HG02678 (cell line): ENCODE measurements around the gene ANKRD40.
"Not testable (repeated sequence)": the region's sequence is repeated elsewhere in the genome, so short reads cannot be mapped to it uniquely, and the experiment has no call there.

Experiments used
- ATAC-seq: cut with Tn5 transposase; IDR thresholded peaks from one replicate; pipeline ENCODE4 v1.9.1; 2021; ENCODE audit warnings: mild to moderate bottlenecking, moderate library complexity; ENCODE audit not compliant: unreplicated experiment

The ANKRD40 gene, protein sequence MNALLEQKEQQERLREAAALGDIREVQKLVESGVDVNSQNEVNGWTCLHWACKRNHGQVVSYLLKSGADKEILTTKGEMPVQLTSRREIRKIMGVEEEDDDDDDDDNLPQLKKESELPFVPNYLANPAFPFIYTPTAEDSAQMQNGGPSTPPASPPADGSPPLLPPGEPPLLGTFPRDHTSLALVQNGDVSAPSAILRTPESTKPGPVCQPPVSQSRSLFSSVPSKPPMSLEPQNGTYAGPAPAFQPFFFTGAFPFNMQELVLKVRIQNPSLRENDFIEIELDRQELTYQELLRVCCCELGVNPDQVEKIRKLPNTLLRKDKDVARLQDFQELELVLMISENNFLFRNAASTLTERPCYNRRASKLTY

DNA sequence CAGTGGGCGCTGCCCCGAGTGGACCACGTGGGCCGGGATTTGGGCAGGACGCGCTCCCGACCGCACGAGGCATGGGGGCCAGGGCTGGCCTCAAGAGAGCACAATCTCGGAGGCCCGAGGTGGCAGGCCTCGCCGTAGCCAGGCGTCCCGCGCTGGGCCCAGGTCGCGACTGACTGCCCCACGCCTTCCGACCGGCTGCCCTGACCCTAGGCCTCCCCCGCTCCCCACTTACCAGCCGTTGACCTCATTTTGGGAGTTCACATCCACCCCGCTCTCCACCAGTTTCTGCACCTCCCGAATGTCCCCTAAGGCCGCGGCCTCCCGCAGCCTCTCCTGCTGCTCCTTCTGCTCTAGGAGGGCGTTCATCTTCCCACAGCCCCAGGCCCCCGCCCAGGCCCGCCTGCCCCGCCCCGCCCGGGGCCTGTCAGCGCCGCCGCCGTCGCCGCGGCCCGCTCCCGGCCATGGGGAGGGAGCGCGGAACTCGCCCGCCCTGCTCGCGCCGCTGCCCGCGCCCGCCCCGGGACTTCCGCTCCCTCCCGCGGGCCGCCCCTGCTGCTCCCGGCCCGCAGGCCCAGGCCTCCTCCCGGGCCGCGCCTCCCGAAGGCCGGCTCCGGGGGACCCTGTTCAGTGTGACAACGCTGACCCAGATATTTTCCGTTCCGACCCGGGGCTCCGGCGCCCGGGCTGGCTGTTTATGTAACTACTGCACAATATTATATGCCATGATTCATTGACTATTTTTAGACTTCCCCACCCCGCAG is at the start of gene ANKRD40:
ANKRD40 (minus strand) TSS at position 626 of the 761 bp plus-strand sequence; CDS start at position 366, 260 bp downstream.
- peak; percentile 80 for ATAC-seq

DNA sequence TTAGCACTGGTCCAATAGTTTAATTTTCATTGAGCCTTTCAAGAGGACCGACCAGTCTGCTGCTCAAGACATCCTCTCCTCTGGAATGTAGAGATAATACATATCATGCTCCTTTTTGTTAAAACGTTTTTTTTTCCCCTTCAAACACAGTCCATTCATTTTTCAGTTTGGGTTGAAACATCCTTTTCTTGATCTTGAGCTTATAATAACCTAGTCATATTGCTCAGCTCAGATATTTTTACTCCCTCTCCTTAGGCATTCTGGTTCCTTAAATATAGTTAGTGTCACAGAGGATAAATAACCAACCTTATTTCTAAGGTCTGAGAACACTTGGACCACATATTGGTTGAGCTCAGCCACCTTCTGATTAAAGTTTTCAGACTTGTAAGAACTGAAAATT is 46.8 kb upstream of the ANKRD40 start:
- ATAC-seq, result no peak

- no peak for ATAC-seq
Measured at GRCh38 chr17:50749245-50749644, 41.5 kb upstream of the ANKRD40 start.

DNA sequence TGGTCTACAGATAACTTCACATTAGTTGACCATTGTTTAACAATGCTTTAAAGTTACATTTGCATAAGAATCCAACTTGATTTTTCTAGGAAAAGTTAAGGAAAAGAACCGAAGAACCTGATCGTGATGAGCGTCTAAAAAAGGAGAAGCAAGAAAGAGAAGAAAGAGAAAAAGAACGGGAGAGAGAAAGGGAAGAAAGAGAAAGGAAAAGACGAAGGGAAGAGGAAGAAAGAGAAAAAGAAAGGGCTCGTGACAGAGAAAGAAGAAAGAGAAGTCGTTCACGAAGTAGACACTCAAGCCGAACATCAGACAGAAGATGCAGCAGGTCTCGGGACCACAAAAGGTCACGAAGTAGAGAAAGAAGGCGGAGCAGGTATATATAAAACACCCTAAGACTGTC is 37.9 kb upstream of the ANKRD40 start:
- no peak for ATAC-seq

GRCh38 chr17:50739098-50739497 is 31.4 kb upstream of the ANKRD40 start:
- no peak for ATAC-seq

- ATAC-seq, result no peak
Measured at GRCh38 chr17:50737118-50737698, 29.5 kb upstream of the ANKRD40 start.

GRCh38 chr17:50735287-50735686 is 27.6 kb upstream of the ANKRD40 start:
- ATAC-seq, result no peak

GRCh38 chr17:50731575-50732460 is 24.1 kb upstream of the ANKRD40 start:
- no peak for ATAC-seq

DNA sequence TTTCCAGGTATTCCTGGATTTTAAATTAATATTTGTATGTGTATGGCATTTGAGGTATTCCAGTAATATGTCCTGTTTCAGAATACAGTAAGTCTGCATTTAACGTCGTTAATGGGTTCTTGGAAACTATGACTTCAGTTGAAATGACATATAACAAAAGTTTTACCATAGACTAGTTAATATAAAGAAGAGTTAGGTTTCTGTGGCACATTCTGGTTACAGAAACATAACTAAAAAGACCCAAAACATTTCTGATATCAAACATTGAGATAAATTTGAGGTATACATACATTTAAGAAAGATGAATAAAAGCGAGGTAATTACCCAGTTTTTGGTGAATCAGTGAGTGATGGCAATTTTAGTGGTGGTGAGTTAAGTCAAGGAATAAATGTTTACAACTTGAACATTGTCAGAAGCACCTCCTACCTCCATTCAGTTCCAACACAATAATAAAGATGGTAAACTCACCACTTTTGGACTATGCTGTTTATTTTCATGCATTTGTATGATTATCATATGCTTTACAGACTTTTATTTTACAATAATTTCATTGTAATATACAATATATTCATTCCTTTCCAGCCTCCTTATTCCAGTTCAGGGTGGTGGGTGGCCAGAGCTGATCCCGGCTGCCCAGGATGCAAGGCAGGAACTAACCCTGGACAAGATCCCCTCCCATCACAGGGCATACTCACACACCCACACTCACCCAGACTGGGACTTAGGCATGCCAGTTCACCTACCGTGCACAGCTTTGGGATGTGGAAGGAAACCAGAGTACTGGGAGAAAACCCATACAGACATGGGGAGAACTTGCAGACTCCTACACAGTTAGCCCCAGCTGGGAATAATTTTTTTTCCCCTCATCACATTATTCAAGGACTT is 21.4 kb upstream of the ANKRD40 start:
- no peak for ATAC-seq

DNA sequence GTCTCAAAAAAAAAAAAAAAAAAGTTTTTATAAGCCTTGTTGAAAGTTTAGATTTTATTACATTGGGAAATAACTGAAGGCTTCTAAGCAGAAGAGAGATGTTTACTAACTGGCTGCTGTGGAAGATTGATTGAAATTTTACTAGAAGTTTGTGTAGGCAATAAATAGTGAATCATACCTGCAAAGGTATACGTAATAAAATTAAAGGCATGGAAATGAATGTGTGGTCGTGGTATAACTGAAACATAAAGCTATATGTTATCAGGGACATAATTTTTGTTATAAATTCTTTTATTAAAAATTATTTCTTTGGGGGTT is 20.4 kb upstream of the ANKRD40 start:
- no peak for ATAC-seq

- ATAC-seq, result no peak
Measured at GRCh38 chr17:50725769-50726655, 18.3 kb upstream of the ANKRD40 start.

DNA sequence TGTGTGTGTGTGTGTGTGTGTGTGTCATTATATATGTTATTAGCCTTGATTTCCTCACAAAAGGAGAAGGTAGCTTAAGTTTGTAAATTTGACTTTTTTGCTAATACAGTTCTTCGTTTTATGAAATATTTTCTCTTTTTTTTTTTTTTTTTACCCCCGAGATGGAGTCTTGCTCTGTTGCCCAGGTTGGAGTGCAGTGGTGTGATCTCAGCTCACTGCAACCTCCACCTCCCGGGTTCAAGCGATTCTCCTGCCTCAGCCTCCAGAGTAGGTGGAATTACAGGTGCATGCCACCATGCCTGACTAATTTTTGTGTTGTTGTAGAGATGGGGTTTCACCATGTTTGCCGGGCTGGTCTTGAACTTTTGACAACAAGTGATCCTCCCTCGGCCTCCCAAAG is 16.9 kb upstream of the ANKRD40 start:
- ATAC-seq, result not testable (repeated sequence)

DNA sequence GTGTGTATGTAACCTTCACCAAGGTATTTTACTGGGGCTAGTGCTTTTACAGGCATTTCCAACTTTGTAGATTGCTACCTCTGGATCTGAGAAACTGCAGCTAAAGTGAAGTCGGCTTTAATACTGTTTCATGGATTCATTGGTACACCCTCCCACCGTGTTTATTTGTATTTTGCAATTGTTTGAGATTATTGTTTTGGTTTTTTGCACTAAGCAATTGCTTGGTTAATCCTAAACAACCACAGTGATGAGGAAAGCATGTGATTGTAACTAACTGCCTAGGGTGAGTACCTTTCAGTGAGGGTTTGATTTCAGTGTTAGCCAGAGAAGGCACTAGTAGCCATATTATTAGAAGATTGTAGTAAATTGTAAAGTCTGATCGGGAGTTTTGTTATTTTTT is 15.0 kb upstream of the ANKRD40 start:
- no peak for ATAC-seq

DNA sequence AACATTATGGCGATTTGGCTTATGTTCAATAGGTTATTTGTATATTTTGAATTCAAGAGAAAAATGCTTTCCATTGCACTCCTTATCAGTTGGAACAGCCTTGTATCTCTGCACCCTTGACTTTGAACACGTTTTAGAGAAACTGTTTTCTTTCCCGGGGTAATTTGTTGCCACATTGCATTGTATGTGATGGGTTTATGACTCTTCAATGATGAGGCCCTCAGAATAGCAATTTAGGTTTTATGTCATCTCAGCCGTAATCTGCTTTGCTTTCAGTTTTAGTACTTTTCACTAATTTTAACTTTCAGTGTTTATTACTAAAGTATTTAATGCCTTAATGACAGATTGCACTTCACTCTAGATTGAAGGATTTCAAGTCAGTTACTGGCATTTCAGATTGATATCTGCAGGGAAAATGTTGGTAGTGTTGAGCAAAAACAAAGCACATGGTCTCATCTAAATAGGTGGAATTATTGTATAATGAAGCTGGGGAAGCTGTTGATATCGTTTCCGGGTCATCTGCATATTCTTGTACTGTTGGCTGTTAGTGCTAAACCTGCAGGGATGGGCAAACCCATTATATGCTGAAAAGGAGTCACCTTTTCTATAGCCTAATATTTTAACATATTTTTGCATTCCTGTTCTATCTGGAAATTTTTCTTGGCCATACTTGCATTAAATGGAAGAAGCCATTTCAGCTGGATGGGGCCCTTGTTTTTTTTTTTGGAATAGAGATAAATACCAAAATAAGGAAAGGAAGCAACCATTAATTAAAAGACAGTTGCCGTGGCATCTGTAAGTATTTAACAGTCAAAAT is 13.7 kb upstream of the ANKRD40 start:
- ATAC-seq, result no peak

DNA sequence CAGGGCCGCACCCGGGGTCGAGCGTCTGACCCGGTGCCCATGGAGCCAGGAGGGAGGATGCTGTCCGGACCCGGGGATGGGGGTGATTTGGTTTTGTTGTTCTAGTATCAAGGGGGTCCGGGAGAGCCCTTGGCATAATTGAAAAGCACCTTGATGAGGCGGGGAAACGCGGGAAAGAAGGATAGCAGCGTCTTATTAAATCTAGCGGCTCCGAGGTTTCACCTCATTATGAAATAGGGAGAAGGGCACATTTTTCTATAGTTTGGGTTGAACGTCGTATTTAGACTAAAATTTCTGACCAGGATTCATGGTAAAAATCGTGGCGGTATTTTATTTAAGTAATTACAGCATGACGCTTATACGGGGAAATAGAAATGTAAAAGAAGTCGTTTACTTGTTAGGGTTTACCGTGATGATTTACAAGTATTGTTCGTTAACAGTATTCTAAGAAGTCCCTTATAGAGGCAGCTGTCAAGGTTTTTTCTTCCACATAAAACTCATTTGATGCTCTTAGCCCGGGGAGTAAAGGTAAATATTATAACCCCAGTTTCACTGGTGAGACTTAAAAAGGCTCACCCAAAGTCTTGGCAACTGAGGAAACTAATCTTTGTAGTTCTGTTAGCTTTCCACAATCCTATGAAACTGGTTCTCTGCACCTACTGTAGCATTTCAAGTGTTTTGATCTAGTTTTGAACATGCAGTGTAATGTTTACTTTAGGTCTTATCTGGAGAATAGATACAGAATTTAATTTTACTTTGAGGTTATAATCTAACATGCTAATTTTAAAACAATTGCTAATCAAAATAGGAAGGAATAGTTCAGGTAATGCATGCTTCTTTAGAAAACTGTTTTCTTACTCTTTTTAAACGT is 12.4 kb upstream of the ANKRD40 start:
- no peak for ATAC-seq

DNA sequence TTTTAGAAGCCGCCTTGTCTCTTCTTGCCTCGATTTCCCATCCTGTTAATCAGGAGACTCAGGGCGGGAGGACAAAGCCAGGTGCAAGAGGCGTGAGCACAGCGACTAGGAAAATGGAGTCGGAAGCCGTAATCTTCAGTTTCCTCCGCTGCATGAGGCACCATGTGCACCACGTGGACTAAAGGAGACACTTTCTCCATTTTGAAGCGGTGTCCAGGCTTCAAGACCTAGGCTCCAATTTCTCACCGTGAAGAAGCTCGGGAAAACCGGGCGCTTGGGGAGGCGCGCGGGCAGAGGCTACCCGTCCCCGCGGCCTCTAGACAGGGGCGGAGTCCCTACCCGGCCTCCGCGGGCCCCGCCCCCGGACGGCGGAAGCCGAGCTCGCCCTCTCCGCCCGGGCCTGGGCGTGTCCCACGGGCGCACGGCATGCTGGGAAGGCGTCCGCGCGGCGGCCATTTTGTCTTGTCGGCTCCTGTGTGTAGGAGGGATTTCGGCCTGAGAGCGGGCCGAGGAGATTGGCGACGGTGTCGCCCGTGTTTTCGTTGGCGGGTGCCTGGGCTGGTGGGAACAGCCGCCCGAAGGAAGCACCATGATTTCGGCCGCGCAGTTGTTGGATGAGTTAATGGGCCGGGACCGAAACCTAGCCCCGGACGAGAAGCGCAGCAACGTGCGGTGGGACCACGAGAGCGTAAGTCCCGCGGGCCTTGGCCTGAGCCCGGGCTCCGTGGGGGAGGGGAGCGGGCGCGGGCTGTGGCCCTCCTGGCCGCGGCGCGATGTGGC is 11.6 kb upstream of the ANKRD40 start, which contains the start of gene LUC7L3:
LUC7L3 (plus strand) TSS at position 460 of the 780 bp plus-strand sequence; CDS start at position 590, 130 bp downstream.
- peak; percentile 94 for ATAC-seq
